Neural cell (in vitro differentiated cells): ENCODE data around the gene NR2F6. TPM values are rescaled to one million over a fixed set of nuclear protein-coding genes. Genes with fewer than 3 reads are reported as not detected.

Source experiments
- H2AFZ ChIP-seq: fragments of 200-600, 300-800 bp; sonication (generic), shearing (Covaris generic); 2 replicates; pipeline ENCODE4 v1.6.0; 2014; ENCODE audit warnings: low read depth, mild to moderate bottlenecking, antibody characterized with exemption, low read length, moderate library complexity
- H3F3A ChIP-seq: fragments of 200-600 bp; shearing (Covaris generic); 2 replicates; pipeline ENCODE4 v1.6.1; 2016; ENCODE audit warnings: mild to moderate bottlenecking, moderate library complexity, mixed read lengths, antibody characterized with exemption, low read length; ENCODE audit not compliant: insufficient read depth, poor library complexity, severe bottlenecking
- H3K27ac ChIP-seq: fragments of 200-600, 300-800 bp; sonication (generic), shearing (Covaris generic); 2 replicates; pipeline ENCODE4 v1.5.1; 2014; ENCODE audit warnings: mild to moderate bottlenecking, low read length, moderate library complexity
- H3K27me3 ChIP-seq: fragments of 300-800, 200-600 bp; sonication (generic), shearing (Covaris generic); 2 replicates; pipeline ENCODE4 v1.6.0; 2014; ENCODE audit warnings: mild to moderate bottlenecking, low read depth, low read length, moderate library complexity; ENCODE audit not compliant: insufficient read depth
- H3K36me3 ChIP-seq: fragments of 300-800, 200-600 bp; sonication (generic), shearing (Covaris generic); 2 replicates; pipeline ENCODE4 v1.5.1; 2014; ENCODE audit warnings: mild to moderate bottlenecking, antibody characterized with exemption, low read length, moderate library complexity; ENCODE audit not compliant: insufficient read depth
- H3K4me2 ChIP-seq: fragments of 300-800, 200-600 bp; sonication (generic), shearing (Covaris generic); 2 replicates; pipeline ENCODE4 v1.6.0; 2014; ENCODE audit warnings: mild to moderate bottlenecking, low read length
- H3K4me3 ChIP-seq: fragments of 300-800, 200-600 bp; sonication (generic), shearing (Covaris generic); 2 replicates; pipeline ENCODE4 v1.5.1; 2014; ENCODE audit warnings: mild to moderate bottlenecking, low read length, moderate library complexity
- H3K79me2 ChIP-seq: fragments of 200-600 bp; shearing (Covaris generic); replicated peaks from 2 replicates; pipeline ENCODE4 v1.6.0; 2014; ENCODE audit warnings: mild to moderate bottlenecking, low read length, moderate library complexity; ENCODE audit not compliant: insufficient read depth
- H3K9ac ChIP-seq: fragments of 300-800, 200-600 bp; sonication (generic), shearing (Covaris generic); 2 replicates; pipeline ENCODE4 v1.6.1; 2016; ENCODE audit warnings: mild to moderate bottlenecking, low read length, mixed read lengths
- H3K9me2 ChIP-seq: fragments of 200-600 bp; shearing (Covaris generic); 2 replicates; pipeline ENCODE4 v1.6.1; 2016; ENCODE audit warnings: mild to moderate bottlenecking, low read length, mixed read lengths; ENCODE audit not compliant: insufficient read depth
- H3K9me3 ChIP-seq: fragments of 200-600, 300-800 bp; sonication (generic), shearing (Covaris generic); 2 replicates; pipeline ENCODE4 v1.6.1; 2016; ENCODE audit warnings: mild to moderate bottlenecking, mixed run types, low read length, moderate library complexity, mixed read lengths
- H4K20me1 ChIP-seq: fragments of 200-600 bp; shearing (Covaris generic); 2 replicates; pipeline ENCODE4 v1.6.1; 2016; ENCODE audit warnings: mild to moderate bottlenecking, mixed run types; ENCODE audit not compliant: insufficient read depth
- CTCF ChIP-seq: fragments of 450-650 bp; IDR thresholded peaks from 2 replicates; pipeline ENCODE4 v1.5.1; 2014; ENCODE audit warnings: antibody characterized with exemption, mild to moderate bottlenecking, moderate library complexity; ENCODE audit not compliant: poor library complexity, severe bottlenecking
- EP300 ChIP-seq: fragments of 450-650 bp; conservative IDR thresholded peaks from 2 replicates; pipeline ENCODE4 v1.6.1; 2014; ENCODE audit warnings: antibody characterized with exemption, mild to moderate bottlenecking, moderate library complexity; ENCODE audit not compliant: poor library complexity, severe bottlenecking
- EZH2 ChIP-seq: fragments of 200-600, 300-800 bp; shearing (Covaris generic), sonication (generic); IDR thresholded peaks from 2 replicates; pipeline ENCODE4 v1.6.1; 2014; ENCODE audit warnings: antibody characterized with exemption, low read length, borderline replicate concordance, mild to moderate bottlenecking; ENCODE audit not compliant: insufficient read depth, poor library complexity, severe bottlenecking
- MXI1 ChIP-seq: fragments of 450-650 bp; conservative IDR thresholded peaks from 2 replicates; pipeline ENCODE4 v1.6.1; 2014; ENCODE audit warnings: antibody characterized with exemption, mild to moderate bottlenecking; ENCODE audit not compliant: poor library complexity, severe bottlenecking
- POLR2AphosphoS5 ChIP-seq: IDR thresholded peaks from 2 replicates; pipeline ENCODE4 v1.6.1; 2012
- RAD21 ChIP-seq: fragments of 450-650 bp; conservative IDR thresholded peaks from 2 replicates; pipeline ENCODE4 v1.6.1; 2014; ENCODE audit warnings: antibody characterized with exemption, mild to moderate bottlenecking, moderate library complexity
- REST ChIP-seq: IDR thresholded peaks from 2 replicates; pipeline ENCODE4 v1.6.1; 2012; ENCODE audit warnings: borderline replicate concordance
- SMC3 ChIP-seq: fragments of 450-650 bp; conservative IDR thresholded peaks from 2 replicates; pipeline ENCODE4 v1.6.1; 2014; ENCODE audit warnings: antibody characterized with exemption, mild to moderate bottlenecking, moderate library complexity; ENCODE audit not compliant: poor library complexity
- TAF1 ChIP-seq: IDR thresholded peaks from 2 replicates; pipeline ENCODE4 v1.6.1; 2012; ENCODE audit warnings: low read depth
- polyA plus RNA-seq: library from polyadenylated mRNA; depleted of rRNA; stranded (reverse); fragments of >200 nt; gene quantifications from 2 replicates; pipeline ENCODE4 v1.2.3, GENCODE V29; 2014

NR2F6 gene
- polyA plus RNA-seq, 1 donor from 2014 or later, result 26.9 TPM

GRCh38 chr19:17184371-17184841 lies 61.3 kb downstream of the NR2F6 start:
- TF ChIP-seq REST (no peak), EP300 (no peak), TAF1 (no peak), CTCF (no peak), RAD21 (no peak), EZH2 (no peak), SMC3 (no peak), MXI1 (no peak), POLR2AphosphoS5 (no peak)
- Histone ChIP-seq H2AFZ (no peak overlapping the region), H3K79me2 (no peaks in the 10 kb centered on the region), H4K20me1 (no peaks in the 10 kb centered on the region), H3F3A (no peaks in the 10 kb centered on the region), H3K36me3 (no peaks in the 10 kb centered on the region), H3K27me3 (no peaks in the 10 kb centered on the region), H3K4me3 (no peak overlapping the region), H3K27ac (no peak overlapping the region), H3K9me2 (no peaks in the 10 kb centered on the region), H3K9ac (no peak overlapping the region), H3K4me2 (no peak overlapping the region), H3K9me3 (no peaks in the 10 kb centered on the region)

GRCh38 chr19:17183858-17184321 lies 61.8 kb downstream of the NR2F6 start:
- H3K9ac ChIP-seq, result no peak overlapping the region
- H3K27ac ChIP-seq, result no peak overlapping the region
- H3F3A ChIP-seq, result no peaks in the 10 kb centered on the region
- no peaks in the 10 kb centered on the region for H3K9me2 ChIP-seq
- H4K20me1 ChIP-seq, result no peaks in the 10 kb centered on the region
- no peak overlapping the region for H3K4me2 ChIP-seq
- no peak overlapping the region for H3K4me3 ChIP-seq
- H3K9me3 ChIP-seq, result no peaks in the 10 kb centered on the region
- no peaks in the 10 kb centered on the region for H3K36me3 ChIP-seq
- no peak for TF ChIP-seq MXI1
- no peak for TF ChIP-seq SMC3
- TF ChIP-seq REST, result no peak
- no peak for TF ChIP-seq TAF1
- TF ChIP-seq EP300, result no peak
- TF ChIP-seq CTCF, result no peak
- TF ChIP-seq RAD21, result no peak
- TF ChIP-seq EZH2, result no peak
- no peak for TF ChIP-seq POLR2AphosphoS5
- no peak overlapping the region for H2AFZ ChIP-seq
- H3K27me3 ChIP-seq, result no peaks in the 10 kb centered on the region
- no peaks in the 10 kb centered on the region for H3K79me2 ChIP-seq
